GM12874 (cell line): ENCODE measurements around the gene ZBTB45.

Experiments used
- TF ChIP-seq, protein P1 (sequence below): IDR thresholded peaks from 2 replicates; pipeline ENCODE4 v1.5.1; 2011; ENCODE audit warnings: low read depth, mild to moderate bottlenecking, control low read depth, low read length, moderate library complexity; ENCODE audit not compliant: insufficient read depth

Gene ZBTB45

DNA sequence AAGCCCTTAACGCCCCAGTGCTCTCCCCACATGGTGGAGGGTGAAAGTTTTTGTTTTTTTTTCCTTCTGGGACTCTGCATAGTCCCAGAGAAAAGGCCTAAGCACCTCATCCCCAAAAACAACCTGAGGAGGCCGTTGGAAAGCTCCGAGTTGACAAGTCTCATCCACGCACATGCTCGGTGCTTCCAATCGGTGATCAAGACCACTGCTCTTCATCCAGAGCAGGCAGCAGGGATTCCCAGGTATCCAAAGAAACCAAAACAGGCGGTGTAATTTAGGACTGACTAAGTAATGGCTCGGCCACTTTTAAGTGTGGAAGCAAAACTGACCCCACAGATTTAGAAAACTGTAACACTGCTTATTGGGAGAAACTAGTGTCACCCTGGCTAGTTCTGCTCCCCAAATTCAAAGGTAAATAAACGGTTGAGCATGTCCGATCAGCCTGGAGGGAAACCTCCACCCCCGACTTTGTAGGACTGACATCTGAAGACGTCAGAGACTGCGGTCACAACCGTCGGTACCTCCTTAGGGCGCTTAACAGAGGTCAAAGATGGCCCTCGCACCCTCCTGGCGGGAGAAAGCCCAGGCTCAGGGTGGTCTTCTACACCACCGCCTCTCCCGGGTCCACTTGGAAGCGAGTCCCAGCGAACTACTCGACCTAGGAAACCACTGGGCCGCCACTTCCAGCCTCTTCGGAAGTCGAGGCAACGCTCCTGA is 44.5 kb downstream of the ZBTB45 start:
- TF ChIP-seq, protein P1, sequence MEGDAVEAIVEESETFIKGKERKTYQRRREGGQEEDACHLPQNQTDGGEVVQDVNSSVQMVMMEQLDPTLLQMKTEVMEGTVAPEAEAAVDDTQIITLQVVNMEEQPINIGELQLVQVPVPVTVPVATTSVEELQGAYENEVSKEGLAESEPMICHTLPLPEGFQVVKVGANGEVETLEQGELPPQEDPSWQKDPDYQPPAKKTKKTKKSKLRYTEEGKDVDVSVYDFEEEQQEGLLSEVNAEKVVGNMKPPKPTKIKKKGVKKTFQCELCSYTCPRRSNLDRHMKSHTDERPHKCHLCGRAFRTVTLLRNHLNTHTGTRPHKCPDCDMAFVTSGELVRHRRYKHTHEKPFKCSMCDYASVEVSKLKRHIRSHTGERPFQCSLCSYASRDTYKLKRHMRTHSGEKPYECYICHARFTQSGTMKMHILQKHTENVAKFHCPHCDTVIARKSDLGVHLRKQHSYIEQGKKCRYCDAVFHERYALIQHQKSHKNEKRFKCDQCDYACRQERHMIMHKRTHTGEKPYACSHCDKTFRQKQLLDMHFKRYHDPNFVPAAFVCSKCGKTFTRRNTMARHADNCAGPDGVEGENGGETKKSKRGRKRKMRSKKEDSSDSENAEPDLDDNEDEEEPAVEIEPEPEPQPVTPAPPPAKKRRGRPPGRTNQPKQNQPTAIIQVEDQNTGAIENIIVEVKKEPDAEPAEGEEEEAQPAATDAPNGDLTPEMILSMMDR: no peak

DNA sequence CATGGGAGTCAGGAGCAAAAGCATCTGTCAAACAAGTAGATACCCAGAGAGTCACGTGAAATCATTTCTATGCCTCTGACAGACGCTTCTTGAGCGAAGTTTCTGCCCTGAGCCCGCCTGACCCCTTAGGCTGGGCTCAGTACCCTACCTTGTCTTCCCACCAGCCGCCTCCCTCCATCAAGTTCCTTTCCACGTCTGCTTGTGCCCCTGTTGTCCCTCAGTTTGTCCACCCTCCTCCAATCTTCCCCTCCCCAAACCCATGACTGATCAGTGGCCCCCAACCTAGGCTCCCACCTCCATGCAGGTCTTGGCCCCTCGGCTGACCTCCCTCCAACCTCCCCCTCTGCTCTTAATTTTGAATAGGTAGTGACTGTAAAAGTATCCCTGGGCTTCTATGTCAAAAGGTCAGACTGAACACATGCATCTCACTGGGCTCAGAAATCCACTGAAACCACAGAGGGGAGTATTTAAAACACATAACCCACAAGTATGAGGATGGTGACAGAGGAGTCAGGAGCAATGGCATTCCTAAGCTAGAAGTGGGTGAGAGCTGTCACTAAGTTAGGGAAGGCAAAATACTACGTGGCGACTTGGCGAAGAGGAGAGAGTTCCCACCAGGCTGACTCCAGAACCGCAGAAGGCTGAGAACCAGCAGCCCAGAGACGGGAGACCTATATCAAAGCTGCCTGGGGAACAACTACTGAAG is 45.2 kb downstream of the ZBTB45 start:
- TF ChIP-seq, protein P1: no peak

DNA sequence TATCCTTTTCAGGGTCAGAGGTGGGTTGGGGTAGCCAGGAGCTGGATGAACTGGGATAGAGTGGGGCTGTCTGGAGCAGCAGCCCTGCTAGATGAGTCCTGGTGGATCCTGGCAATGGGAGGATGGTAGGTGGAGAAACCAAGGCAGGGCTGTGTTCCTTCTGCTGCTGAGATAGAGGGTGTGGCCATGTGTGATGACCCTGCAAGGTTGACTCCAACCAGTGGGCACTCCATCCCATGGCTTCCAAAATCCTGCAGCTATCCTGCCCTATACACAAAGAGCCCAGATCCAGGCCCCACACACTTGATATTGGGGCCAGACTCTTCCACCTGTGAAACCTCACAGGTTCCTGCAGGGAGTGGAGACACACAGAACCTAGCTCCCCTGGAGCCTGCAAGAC is 45.8 kb downstream of the ZBTB45 start:
- TF ChIP-seq, protein P1: no peak

DNA sequence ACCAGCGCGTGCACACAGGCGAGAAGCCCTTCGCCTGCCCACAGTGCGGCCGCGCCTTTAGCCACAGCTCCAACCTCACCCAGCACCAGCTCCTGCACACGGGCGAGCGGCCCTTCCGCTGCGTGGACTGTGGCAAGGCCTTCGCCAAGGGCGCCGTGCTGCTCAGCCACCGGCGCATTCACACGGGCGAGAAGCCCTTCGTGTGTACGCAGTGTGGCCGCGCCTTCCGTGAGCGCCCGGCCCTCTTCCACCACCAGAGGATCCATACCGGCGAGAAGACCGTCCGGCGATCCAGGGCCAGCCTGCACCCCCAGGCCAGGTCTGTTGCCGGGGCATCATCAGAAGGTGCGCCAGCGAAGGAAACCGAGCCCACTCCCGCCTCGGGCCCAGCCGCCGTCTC is 47.9 kb downstream of the ZBTB45 start:
- TF ChIP-seq, protein P1: no peak

DNA sequence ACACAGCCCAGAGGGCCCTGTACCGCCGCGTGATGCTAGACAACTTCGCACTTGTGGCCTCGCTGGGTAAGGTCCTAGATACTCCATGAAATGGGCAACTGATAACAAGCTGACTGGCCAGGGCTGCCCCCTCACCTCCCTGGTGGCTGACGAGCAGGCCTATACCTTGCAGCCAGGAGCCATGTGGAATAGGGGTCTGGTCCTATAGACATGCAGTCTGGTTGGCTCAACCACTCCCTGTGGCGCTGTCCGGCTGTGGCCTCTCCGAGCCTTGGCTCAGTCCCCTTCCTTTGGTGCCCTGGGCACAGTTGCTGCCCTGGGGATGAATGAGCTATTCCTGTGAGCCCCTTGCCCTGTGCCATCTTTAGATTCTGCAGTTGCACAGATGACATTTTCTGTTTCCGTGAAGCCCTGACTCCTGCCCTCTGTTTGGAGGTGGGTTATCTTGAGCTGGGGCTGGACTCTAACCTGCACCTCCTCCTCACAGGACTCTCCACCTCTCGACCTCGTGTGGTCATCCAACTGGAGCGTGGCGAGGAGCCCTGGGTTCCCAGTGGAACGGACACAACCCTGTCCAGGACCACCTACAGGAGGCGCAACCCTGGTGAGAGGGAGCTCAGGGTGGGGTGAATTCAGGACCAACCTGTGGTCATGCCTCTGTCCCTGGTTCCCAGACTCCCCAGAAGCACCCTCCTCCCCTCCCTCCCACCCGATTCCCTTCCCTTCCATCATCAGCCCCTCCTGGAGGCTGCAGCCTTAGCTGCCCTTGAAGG is 50.2 kb downstream of the ZBTB45 start:
- TF ChIP-seq, protein P1: no peak

DNA sequence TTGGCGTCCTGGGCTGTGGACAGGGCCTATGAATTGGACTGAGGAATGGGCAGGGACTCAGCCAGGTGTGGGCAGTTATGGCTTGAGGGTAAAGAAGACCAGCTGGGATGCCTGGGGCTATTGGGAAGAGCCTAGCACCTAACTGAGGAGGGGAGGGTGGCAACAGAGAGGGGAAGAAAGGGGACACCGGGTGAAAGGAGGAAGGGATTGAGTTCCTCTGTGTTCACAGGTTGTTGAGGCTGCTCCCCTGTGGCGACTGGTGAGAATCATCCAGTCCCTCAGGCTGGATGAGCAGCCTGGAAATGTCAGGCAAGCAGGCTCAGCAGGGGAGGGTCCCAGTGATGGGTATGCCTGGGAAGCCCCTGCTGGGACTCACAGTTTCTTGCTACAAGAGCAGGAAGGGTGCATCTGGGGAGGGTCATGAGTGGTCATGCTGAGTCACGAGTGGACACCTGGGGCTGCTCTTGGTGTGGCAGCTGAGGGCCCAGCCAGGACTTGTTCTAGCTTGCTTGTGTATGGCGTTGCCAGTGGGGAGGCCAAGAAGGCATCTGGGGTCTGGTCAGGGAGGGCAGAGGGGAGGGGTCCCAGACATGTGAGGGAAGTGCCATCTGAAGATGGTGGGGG is 51.3 kb downstream of the ZBTB45 start:
- TF ChIP-seq, protein P1: no peak
